HG03097 (cell line): Measurements from ENCODE around the gene MPRIP.

Experiments used
- ATAC-seq: cut with Tn5 transposase; IDR thresholded peaks from one replicate; pipeline ENCODE4 v1.9.1; 2021; ENCODE audit not compliant: unreplicated experiment, low FRiP score

MPRIP gene

GRCh38 chr17:17050346-17051345, 8.4 kb downstream of the MPRIP start:
- ATAC-seq, result no peak

GRCh38 chr17:17051380-17051779, 9.1 kb downstream of the MPRIP start:
- no peak for ATAC-seq

GRCh38 chr17:17051791-17052461, 9.7 kb downstream of the MPRIP start:
- ATAC-seq, result no peak

GRCh38 chr17:17052462-17053221, 10.4 kb downstream of the MPRIP start:
- no peak for ATAC-seq

- ATAC-seq, result no peak
These were observed 11.5 kb downstream of the MPRIP start for GRCh38 chr17:17053446-17054379.

GRCh38 chr17:17054636-17055035, 12.4 kb downstream of the MPRIP start:
- ATAC-seq, result no peak

- ATAC-seq, result no peak
These were observed 13.3 kb downstream of the MPRIP start for GRCh38 chr17:17055286-17056155.

GRCh38 chr17:17056156-17056539, 13.9 kb downstream of the MPRIP start:
- ATAC-seq, result no peak

GRCh38 chr17:17057057-17057551, 14.8 kb downstream of the MPRIP start:
- ATAC-seq, result no peak

GRCh38 chr17:17058304-17058703, 16.0 kb downstream of the MPRIP start:
- ATAC-seq, result no peak

- no peak for ATAC-seq
These were observed 17.1 kb downstream of the MPRIP start for GRCh38 chr17:17059301-17059890.

GRCh38 chr17:17060001-17060922, 18.0 kb downstream of the MPRIP start:
- ATAC-seq, result no peak

GRCh38 chr17:17060930-17061329, 18.7 kb downstream of the MPRIP start:
- ATAC-seq, result no peak

GRCh38 chr17:17061516-17061915, 19.3 kb downstream of the MPRIP start:
- ATAC-seq, result no peak

GRCh38 chr17:17062356-17062755, 20.1 kb downstream of the MPRIP start:
- no peak for ATAC-seq

- no peak for ATAC-seq
These were observed 20.6 kb downstream of the MPRIP start for GRCh38 chr17:17062866-17063265.

GRCh38 chr17:17063546-17064122, 21.4 kb downstream of the MPRIP start:
- ATAC-seq, result no peak
